Gastroesophageal sphincter (tissue), 4 donors: ENCODE measurements around the gene MAP2K2. TPM values are rescaled to one million over a fixed set of nuclear protein-coding genes. Genes with fewer than 3 reads are reported as not detected.
A peak's percentile ranks its signal among the peaks of the same experiment; 100 is the strongest.

Source experiments
- ATAC-seq: fragments of 150-250 bp; one replicate; pipeline ENCODE4 v1.9.1; 2016; ENCODE audit warnings: mild to moderate bottlenecking, moderate library complexity
- H3K27ac ChIP-seq, 4 donors: fragments of 200-600 bp; sonication (generic) in 3 of 4; 1 replicate in 3 of 4; 2 replicates in 1 of 4; pipeline ENCODE4 v1.5.1; 2016 to 2019
- H3K27me3 ChIP-seq: fragments of 200-600 bp; sonication (generic); one replicate; pipeline ENCODE4 v1.5.1; 2019
- H3K36me3 ChIP-seq, 2 donors: fragments of 200-600 bp; sonication (generic); one replicate each; pipeline ENCODE4 v1.5.1; 2019; ENCODE audit warnings: control low read depth in 1 of 2
- H3K4me1 ChIP-seq, 3 donors: fragments of 200-600 bp; sonication (generic); 1 replicate in 2 of 3; 2 replicates in 1 of 3; pipeline ENCODE4 v1.5.1; 2016 to 2019; ENCODE audit warnings: control low read depth in 2 of 3
- H3K4me3 ChIP-seq, 2 donors: fragments of 200-600 bp; sonication (generic); one replicate each; pipeline ENCODE4 v1.5.1; 2019; ENCODE audit warnings: mild to moderate bottlenecking in 1 of 2, moderate library complexity in 1 of 2
- H3K9me3 ChIP-seq, 3 donors: fragments of 200-600 bp; sonication (generic); one replicate each; pipeline ENCODE4 v1.5.1; 2017 to 2019; ENCODE audit warnings: control low read depth in 2 of 3
- CTCF ChIP-seq, 4 experiments: fragments of 200-600 bp in 2 of 4; fragments of 450-650 bp in 2 of 4; sonication (generic) in 1 of 4; IDR thresholded peaks; one replicate each; pipeline ENCODE4 v1.5.1; 2017 to 2019; ENCODE audit warnings: antibody characterized with exemption in 4 of 4, mild to moderate bottlenecking in 2 of 4, moderate library complexity in 2 of 4
- EP300 ChIP-seq: sonication (generic); formaldehyde crosslinking; IDR thresholded peaks from one replicate; pipeline ENCODE4 v1.6.1; 2017; ENCODE audit warnings: antibody characterized with exemption, mild to moderate bottlenecking
- POLR2A ChIP-seq, 2 donors: fragments of 450-650 bp; IDR thresholded peaks; one replicate each; pipeline ENCODE4 v1.6.1; 2017; ENCODE audit warnings: antibody characterized with exemption in 2 of 2, mild to moderate bottlenecking in 2 of 2, moderate library complexity in 1 of 2
- POLR2AphosphoS5 ChIP-seq: sonication (generic); formaldehyde crosslinking; IDR thresholded peaks from one replicate; pipeline ENCODE4 v1.6.1; 2017; ENCODE audit warnings: antibody characterized with exemption
- WGBS, 2 donors: methylation state at CpG; one replicate each; pipeline ENCODE4 v1.1.5; 2018; ENCODE audit warnings: low coverage in 1 of 2; 5-methylcytosine and 5-hydroxymethylcytosine counted together
- total RNA-seq, 4 donors: library from RNA; depleted of rRNA; stranded (reverse); fragments of >200 nt; gene quantifications; one replicate each; pipeline ENCODE4 v1.1.0, GENCODE V29; 2016

MAP2K2 gene
- total RNA-seq, 4 donors from 2014 or later: 53.3 to 112 (median 69.7) TPM

- TF ChIP-seq POLR2A (IDR thresholded peaks at IDR 0.05): peak; percentile 31 to 51
- no peak for TF ChIP-seq POLR2AphosphoS5
- peak in 2 of 4 experiments; percentile 12 for TF ChIP-seq CTCF (IDR thresholded peaks at IDR 0.05)
- TF ChIP-seq EP300: no peak
- H3K9me3 ChIP-seq: no peaks in the 10 kb centered on the region
- H3K36me3 ChIP-seq: peaks cover 0 to 14% of the 10 kb centered on the region in 2 donors
- H3K4me3 ChIP-seq: peak overlapping the region; percentile 72 to 84
- no peaks in the 10 kb centered on the region for H3K27me3 ChIP-seq
- peaks cover 5 to 75% (median 55%) of the 10 kb centered on the region in 3 donors for H3K4me1 ChIP-seq
- H3K27ac ChIP-seq: peak overlapping the region; percentile 94 to 99 (median 98)
- ATAC-seq: no peak
- WGBS, 2 donors: 0 to 13% methylated on average over 1 to 9 of the region's 31 CpGs
Measured at GRCh38 chr19:4063369-4064148, 60.4 kb downstream of the MAP2K2 start.

- Histone ChIP-seq H3K36me3 (peaks cover 0 to 14% of the 10 kb centered on the region in 2 donors), H3K27ac (peak overlapping the region in 3 of 4 donors; percentile 97 to 99 (median 98)), H3K4me3 (peak overlapping the region in 1 of 2 donors; percentile 72), H3K4me1 (peaks cover 5 to 75% (median 57%) of the 10 kb centered on the region in 3 donors), H3K27me3 (no peaks in the 10 kb centered on the region), H3K9me3 (no peaks in the 10 kb centered on the region)
- no peak for ATAC-seq
- 40% methylated on average over 1 of the region's 30 CpGs; no CpG with 5 or more reads in 1 of the 2 donors for WGBS, 2 donors
- TF ChIP-seq POLR2AphosphoS5: no peak
- TF ChIP-seq CTCF (IDR thresholded peaks at IDR 0.05): no peak
- no peak for TF ChIP-seq EP300
- no peak for TF ChIP-seq POLR2A (IDR thresholded peaks at IDR 0.05)
Measured at GRCh38 chr19:4062419-4063368, 61.2 kb downstream of the MAP2K2 start.

- peak overlapping the region; percentile 71 to 99 (median 98) for H3K27ac ChIP-seq
- H3K4me1 ChIP-seq: peaks cover 5 to 80% (median 59%) of the 10 kb centered on the region in 3 donors
- peaks cover 0 to 14% of the 10 kb centered on the region in 2 donors for H3K36me3 ChIP-seq
- no CpG with 5 or more reads among the region's 29 CpGs for WGBS, 2 donors
- no peaks in the 10 kb centered on the region for H3K9me3 ChIP-seq
- no peak for ATAC-seq
- H3K4me3 ChIP-seq: peak overlapping the region; percentile 18 to 72
- TF ChIP-seq EP300: no peak
- TF ChIP-seq POLR2AphosphoS5: no peak
- no peak for TF ChIP-seq POLR2A (IDR thresholded peaks at IDR 0.05)
- no peak for TF ChIP-seq CTCF (IDR thresholded peaks at IDR 0.05)
- H3K27me3 ChIP-seq: no peaks in the 10 kb centered on the region
Measured at GRCh38 chr19:4061683-4062418, 62.1 kb downstream of the MAP2K2 start.

- Histone ChIP-seq H3K27me3 (no peaks in the 10 kb centered on the region), H3K4me3 (peak overlapping the region; percentile 18 to 72), H3K36me3 (peaks cover 0 to 17% of the 10 kb centered on the region in 2 donors), H3K4me1 (peaks cover 5 to 86% (median 59%) of the 10 kb centered on the region in 3 donors), H3K27ac (peak overlapping the region; percentile 71 to 99 (median 98)), H3K9me3 (no peaks in the 10 kb centered on the region)
- peak; percentile 31 for ATAC-seq
- TF ChIP-seq POLR2AphosphoS5 (peak; percentile 60), POLR2A (IDR thresholded peaks at IDR 0.05) (no peak)
- WGBS, 2 donors: no CpG with 5 or more reads among the region's 23 CpGs
Measured at GRCh38 chr19:4061178-4061682, 62.7 kb downstream of the MAP2K2 start.
